GM19397 (cell line): ENCODE data around the gene PKD1.

ENCODE experiments used
- ATAC-seq: cut with Tn5 transposase; IDR thresholded peaks from one replicate; pipeline ENCODE4 v1.9.1; 2021; ENCODE audit warnings: mild to moderate bottlenecking, moderate library complexity; ENCODE audit not compliant: unreplicated experiment

PKD1 gene

DNA sequence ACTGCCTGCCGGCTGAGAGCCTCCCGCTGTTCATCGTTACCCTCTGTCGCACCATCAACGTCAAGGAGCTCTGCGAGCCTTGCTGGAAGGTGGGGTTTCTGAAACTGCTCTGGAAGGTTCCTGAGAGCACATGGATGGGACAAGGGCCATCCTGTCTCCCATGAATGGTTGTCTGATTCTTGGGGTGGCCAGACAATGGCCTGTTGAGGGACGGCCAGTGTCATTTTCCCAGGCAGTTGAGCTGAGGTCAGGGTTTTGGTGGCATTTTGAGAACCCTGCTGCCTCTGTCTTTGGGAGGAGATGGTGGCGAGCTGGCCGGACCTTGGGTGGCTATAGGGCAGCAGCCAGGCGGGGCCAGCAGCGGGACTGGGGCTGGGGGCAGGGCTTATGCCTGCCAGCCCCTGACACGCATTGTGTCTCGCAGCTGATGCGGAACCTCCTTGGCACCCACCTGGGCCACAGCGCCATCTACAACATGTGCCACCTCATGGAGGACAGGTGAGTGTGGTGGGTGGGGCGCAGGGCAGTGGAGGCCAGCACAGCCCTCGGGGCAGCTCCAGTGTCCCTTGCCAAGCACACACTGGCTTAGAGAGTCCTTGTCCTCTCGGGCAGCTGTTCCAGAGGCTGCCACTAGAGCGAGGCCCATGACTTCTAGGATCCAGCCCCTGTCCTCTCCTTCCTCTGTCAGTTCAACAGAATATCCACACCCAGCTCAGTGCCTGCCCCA is 78.9 kb downstream of the PKD1 start:
- no peak for ATAC-seq

DNA sequence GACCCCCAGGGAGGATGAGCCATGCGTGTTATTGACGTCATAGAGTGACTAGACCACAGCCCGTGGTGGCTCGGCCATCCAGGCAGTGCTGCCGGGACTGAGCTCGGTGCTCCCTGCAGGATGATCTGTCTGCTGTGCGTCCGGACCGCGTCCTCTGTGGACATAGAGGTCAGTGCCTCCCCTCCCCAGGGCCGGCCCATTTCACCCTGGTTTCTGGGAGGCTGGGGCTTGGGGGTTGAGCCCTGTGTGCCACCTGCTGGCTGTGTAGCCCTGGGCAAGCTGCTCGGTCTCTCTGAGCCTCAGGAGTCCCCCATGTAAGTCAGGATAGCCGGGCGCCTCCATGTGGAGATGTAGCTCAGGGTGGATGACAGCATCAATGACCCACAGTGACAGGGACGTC is 79.6 kb downstream of the PKD1 start:
- no peak for ATAC-seq

DNA sequence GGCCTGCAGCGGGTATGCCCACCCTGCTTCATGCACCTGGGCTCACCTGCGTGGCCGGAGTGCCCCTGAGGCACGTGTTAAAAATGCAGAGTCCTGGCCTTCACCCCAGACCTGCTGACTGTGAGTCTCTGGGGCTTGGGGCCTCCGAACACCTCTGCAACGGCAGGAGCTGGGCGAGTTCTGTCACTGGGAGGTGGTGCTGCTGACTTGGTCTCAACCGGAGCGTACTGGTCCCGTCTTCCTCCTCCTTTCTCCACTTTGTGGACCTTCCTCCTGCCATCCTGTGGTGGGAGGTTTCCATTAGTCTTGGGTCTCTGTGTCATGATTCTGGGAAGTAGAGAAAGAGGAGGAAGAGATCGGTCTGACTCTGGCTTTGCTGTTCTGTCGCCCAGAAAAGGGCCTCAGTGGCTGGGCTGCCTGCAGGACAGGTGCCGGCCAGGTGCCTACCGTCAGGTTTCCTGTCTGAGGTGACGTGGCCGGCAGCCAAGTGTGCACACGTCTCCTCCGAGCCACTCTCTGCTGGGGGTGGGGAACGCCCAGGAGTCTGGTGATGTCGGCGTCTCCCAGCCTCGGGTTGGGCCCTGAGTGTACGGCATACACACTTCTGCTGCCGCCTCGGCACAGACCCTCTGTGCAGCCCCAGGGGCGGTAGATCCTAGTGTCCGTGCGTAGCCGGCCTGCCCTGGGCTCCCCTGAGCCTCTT is 81.0 kb downstream of the PKD1 start:
- ATAC-seq, result no peak

DNA sequence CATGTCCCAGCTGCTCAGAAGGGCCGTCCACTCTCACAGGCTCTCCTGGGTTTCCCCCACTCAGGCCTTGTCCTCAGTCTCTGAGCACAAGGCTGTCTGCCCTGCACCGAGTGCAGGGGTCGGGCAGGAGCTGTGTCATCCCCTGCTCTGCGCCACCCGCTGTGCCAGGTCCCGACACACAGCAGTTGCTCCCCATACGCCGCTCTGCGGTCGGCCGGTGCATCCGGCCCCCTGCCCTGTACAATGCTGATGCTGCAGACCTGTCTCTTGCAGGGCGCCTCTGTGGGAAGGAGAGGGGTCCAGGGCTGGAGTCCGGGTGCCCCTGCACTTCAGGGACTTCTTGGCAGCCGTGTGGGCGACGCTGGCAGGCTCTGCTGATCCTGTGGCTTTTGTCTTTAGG is 81.8 kb downstream of the PKD1 start:
- ATAC-seq, result no peak

DNA sequence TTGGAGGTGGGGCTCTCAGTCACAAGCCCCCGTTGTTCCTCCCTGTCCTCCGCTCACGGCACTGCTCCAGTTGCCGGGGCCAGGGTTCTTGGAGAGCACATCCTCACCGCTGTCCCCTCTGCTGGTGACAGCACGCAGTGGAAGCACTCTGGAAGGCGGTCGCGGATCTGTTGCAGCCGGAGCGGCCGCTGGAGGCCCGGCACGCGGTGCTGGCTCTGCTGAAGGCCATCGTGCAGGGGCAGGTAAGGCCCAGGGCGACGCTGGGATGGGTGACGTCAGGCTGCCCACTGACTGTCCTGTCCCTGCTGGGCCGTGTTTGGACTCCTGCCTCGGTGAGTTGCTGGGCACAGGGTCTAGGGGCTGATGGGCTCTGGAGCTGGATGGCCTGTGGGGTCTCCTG is 82.5 kb downstream of the PKD1 start:
- no peak for ATAC-seq

DNA sequence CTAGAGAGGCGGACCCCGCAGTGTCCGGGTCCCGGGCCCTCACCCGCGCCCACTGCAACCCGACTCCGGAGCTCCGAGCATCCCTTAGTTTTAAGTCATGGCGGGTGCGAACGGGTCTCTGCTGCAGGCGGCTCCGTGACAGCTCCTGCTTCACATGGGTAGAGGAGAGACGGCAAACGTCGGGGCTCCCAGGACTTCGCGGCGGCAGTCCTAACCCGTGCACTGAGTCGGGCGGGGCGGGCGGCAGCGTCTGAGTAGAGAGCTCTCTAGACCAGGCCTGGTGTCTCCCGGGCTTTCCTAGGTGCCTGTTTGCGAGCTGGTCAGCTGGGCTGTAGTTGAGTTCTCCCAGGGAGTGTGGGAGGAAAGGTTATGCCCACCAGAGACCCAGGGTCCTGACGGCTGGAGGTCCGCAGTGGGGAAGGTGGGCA is 87.6 kb downstream of the PKD1 start:
- ATAC-seq, result peak; percentile 4

DNA sequence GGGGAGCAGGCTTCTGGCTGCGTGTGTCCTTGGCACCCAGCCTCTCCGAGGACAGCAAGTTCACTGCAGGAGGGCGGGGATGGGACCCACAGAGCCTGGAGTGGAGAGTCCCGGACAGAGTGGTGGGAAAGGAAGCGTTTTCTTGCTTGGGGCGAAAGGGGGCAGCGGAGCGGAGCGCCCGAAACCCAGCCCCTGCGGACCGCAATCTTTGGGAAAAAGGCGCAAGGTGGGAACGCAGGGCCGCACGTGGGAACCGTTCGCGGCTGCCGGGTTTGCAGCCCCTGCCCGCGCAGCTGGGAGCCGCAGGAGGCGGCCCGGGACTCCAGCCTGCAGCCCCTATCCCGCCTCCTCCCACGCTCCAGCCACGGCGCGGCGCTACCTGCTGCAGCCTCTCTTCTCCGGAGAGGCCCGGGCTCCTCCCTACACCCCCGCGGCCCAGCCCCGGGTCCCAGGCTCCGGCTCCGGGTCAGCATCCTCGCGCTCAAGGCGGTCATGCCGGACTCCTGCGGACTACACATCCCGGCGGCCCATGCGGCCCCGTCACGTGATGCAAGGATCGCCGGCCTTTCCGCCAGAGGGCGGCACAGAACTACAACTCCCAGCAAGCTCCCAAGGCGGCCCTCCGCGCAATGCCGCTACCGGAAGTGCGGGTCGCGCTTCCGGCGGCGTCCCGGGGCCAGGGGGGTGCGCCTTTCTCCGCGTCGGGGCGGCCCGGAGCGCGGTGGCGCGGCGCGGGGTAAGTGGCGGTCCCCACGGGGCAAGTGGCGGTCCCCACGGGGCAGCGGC is 88.2 kb downstream of the PKD1 start, which contains the start of the genes NTHL1 and TSC2:
Gene NTHL1, minus strand, starts transcription at position 505 of the 786 bp plus-strand sequence. Its CDS starts 11 bp downstream, at position 494.
Gene TSC2, plus strand, starts transcription at position 656 of the 786 bp plus-strand sequence. CDS start 631 bp downstream, outside the sequence.
- peak; percentile 91 for ATAC-seq

DNA sequence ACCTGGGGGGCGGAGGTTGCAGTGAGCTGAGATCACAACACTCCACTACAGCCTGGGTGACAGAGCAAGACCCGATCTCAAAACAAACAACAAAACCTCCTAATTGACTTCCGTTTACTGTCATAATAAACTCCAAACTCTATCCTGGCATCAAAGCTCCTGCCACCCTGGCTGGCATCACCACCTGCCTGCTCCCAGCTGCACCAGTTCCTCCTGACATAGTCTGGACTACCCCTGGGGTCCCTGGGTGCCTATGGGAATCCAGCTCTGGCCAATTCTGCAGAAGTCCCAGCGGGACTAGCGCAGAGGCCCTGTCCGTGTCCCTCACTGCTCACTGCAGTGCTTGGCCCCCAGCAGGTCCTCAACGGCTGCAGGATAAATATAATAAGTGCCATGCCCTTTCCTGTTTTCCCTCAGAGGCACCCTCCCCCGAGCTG is 88.8 kb downstream of the PKD1 start:
- ATAC-seq, result no peak

DNA sequence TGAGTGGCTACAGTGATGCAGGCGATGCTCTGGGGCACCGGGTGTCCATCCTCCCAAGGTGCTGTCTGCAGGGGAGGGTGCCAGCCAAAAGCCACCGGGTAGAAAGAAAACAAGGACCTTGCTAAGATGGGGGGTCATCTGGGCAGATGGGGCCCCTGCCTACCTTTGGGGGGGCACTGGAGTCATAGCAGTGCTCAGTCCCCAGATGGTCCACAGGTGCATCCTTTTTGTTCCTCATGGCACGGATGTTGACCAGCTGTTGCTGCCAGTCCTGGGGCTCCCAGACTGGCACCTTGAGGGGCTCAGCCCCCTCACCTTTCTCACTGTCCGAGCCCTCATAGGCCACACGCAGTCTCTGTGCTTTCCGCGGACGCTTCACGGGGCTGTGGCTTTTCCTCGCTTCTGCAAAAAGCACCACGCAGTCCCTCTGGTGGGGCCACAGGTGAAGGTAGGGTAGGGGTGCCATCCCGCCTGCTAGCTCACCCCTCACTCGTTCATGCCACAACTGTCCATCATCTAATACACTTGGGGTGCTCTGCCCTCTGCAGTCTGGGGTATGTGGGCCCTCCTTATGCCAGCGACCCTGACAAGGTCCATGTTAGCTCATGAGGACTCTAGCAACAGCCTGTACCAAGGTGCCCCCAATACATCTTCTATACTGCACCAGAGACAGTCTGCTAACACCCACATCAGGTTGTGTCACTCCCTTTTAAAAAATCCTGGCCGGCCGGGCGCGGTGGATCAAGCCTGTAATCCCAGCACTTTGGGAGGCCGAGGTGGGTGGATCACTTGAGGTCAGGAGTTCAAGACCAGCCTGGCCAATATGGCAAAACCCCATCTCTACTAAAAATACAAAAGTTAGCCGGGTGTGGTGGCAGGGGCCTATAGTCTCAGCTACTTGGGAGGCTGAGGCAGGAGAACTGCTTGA is 89.5 kb downstream of the PKD1 start:
- ATAC-seq, result no peak

DNA sequence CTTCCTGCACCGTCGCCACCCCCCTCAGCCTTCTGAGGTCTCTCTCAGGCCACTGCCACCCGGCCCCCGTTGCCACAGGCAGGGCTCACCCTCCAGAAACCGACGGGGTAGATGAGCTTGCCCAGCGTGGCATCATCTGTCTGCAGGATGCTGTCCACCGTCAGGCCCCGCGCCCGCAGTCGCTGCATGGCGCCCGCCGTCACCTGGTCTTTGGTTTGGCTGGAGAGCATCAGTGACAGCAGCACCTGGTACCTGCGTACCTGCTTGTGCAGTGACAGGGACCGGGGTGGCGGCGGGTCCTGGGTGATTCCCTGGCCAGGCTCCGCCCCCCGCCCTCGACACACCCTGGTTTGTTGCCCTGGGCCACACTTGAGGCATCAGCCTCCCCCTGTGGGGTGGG is 91.2 kb downstream of the PKD1 start:
- no peak for ATAC-seq

DNA sequence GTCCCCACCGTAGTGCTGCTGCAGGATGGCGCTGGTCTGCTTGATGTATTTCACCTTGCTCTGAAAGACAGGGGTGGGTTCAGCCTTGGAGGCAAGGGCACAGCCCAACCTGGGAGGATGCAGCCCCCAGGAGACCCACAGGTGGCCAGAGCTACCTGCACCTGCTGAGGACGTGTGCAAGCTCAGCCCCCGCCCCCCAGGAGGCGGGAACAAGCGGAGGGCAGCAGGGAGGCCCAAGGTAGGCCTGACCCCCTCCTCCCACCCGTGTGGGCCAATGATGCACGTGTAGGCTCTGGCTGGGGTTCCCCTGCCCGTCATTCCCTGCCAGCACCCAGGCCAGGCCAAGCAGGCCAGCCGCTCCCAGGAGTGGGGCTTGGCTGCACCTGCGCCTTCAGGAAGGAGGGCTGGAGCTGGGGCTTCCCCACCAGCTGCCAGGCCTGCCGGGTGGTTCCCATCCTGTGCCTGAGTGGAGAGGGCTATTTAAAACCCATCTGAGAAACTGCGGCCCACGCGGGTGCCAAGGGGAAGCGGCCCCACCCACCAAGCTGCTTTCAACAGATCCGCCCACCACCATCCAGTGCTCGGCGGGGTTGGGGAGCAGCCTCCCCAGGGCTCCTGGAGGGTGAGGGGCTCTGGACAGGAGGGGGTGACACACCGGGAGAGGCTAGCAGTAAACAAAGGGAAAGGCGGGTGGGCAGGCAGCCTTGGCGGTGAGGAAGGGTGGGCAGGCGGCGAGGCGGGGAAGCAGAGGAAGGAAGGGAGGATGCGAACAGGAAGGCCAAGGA is 91.8 kb downstream of the PKD1 start:
- ATAC-seq, result no peak

DNA sequence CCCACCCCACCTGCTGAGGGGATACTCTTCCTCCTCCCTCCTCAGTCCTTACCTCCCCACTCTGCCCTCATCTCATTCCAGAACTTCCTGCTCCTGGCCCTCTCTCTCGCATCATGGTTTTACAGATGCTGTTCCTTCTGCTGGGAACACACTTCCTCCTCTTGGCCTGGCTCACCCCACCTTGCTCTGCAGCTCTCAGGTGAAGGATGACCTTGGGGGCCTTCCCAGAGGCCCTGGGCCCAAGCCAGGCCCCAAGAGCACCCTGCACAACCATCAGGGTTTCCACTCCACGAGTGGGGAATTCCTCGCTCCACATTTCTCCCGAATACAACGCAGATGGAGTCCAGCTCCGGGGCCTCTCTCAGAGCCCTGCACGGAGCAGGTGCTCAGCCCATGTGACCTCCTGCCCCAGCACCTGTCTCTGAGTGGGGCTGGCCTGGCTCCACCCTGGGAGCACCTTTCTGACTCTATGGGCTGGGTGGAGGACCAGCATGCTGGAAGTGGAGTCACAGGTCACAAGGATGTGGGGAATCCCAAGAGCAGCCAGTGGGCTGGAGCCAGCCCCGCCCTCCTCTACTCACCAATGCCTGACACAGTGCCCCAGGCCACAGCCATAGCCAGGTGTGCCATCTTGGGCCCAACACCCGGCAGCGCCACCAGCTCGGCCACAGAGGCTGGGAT is 92.6 kb downstream of the PKD1 start:
- ATAC-seq, result no peak

DNA sequence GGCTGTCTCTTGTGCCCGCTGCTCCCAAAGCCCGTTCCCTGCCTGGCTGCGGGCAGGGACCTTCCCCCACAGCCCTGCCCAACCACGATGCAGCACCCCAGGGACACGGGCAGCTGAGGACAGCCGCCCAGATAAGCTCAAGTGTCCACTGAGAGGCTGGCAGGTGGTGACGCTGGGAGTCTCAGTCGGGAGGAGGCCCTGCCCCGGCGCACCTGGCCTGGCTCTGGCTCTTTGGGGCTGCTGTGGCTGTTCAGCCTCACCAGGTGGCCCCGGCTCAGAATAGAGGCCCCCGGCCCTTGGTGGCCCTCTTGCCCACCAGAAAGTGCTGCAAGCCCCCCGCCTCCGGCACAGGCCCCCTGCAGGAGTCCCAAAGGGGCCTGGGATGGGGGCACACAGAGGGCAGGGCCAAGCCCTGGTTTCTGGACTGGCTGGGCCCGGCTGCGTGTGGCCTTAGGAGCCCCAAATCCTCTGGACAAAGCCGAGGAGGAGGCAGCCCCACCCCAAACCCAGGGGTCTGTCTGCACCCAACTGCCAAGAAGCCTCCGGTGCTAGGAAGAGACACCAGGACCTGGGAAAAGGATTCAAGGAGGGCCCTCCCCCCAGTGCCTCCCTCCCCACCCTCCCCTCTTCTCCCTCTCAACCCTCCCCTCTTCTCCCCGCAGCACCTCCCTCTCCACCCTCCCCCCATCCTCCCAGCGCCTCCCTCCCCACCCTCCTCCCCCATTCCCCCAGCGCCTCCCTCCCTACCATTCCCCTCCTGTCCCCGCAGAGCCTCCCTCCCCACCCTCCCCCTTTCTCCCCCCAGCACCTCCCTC is 93.3 kb downstream of the PKD1 start:
- no peak for ATAC-seq

DNA sequence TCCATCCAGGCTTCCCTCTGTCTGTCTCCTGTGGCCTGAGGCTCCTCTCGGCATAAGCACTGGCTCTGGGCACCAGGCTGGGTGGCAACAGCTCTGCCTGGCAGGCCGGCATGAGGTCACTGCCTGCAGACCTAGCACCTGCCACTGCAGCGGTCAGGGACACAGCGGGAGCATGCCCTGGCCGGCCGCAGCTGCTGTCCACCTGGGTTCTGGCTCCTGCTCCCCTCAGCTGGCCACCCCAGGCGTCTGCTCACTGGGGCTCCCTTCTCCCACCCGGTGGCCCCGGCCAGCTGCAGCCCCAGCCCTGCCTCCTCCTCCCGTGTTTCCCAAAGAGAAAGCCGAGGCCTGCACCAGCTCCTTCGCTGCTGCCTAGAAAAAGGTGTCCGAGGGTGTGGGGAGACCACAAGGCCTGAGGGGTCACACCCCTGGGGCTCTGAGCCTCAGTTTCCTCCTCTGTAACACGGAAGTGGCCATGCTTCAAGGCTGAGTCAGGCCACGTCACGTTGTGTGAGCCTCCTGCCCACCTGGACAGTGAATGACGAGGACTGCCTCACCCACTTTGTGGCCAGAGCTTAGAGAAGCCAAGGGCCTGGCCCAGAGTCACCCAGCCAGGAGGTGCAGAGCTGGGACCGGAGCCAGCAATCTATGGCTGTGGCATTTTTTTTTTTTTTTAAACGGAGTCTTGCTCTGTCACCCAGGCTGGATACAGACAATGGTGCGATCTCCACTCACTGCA is 94.7 kb downstream of the PKD1 start:
- no peak for ATAC-seq

DNA sequence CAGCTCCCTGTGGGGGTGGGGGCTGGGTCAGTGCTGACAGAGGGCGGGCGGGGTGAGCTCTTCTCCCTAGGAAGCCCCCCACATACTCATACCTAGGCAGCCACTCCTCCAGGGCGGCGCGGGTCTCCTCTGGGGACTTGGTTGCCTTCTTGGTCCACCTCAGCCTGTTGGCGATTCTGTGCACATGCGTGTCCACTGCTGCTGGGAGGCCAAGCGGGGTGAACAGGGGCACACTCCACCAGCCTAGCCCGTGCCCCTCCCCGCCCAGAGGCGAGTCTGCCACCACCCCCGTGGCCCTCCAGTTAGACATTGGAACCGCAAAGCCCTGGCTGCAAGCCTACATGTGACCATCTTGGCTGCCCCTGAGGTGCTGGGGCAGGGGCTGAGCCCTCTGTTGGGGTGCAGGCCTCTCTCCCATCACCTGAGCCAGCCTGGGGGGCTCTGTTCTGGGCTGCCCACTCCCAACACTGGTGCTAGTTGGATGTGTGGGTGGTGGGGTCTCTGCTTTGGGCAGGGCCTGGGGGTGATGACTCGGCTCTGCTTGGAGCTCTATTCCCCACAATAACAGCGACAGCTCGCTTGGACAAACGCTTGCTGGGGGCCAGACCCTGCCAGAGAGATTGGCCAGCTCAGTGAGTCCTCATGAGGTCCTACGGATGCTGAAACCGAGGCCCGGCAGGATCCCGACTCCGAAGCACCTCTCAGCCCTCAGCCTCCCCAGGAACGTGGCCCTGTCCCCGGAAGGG is 95.5 kb downstream of the PKD1 start:
- no peak for ATAC-seq

DNA sequence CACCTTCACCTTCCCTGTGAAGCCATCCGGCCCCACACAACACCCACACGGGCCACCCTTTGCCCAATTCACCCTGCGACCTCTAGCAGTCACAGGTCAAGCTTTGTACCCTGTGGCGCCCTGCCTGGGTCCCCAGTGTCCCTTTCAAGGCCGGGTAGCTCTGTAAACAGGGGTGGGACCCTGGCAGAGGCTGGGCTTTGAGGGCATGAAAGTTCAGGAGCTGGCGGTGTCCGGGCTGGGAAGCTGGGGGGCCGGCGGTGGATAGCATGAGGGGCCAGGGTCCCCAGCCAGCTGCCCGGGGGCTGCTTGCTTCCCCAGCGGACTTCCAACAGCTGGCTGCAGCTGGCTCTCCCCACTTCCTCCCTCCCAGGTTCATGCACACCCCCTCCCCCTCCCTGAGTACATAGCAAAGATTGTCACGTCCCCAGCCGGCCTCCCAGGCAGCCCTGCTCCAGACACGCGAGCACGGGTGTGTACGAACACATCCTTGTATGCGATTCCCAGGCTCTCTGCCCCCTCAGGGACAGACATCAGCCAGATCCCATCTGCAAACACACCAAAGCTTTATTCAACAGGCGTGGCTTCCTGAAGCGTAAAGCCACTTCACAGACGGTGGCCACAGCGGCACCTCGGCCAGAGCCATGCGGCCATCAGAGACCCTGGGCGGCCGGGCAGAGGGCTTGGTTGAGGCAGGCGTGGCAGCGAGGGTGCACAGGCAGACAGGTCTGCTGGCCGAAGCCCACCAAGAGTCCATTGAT is 96.2 kb downstream of the PKD1 start:
- ATAC-seq, result no peak
